ACHN (cell line): ENCODE data around the gene TWNK.
"Not testable (repeated sequence)": the region's sequence is repeated elsewhere in the genome, so short reads cannot be mapped to it uniquely, and the experiment has no call there.

Source experiments
- DNase-seq: peaks from one replicate; pipeline ENCODE4 v3.0.0-alpha.2; 2015
- in situ Hi-C: cut with HindIII; loops from 2 replicates; pipeline ENCODE4 v1.10.0; 2017; ENCODE audit warnings: low sequenced_read_pairs, low pct_ligation_motif_present, low pct_unique_long_range_greater_than_20kb

Gene TWNK

GRCh38 chr10:101020427-101021075, 33.2 kb downstream of the TWNK start:
- in situ Hi-C loops, result no loop called here
- DNase-seq, result no peak

- in situ Hi-C loops, result no loop called here
- DNase-seq, result no peak
Observed at GRCh38 chr10:101021239-101021638, 33.9 kb downstream of the TWNK start.

DNA sequence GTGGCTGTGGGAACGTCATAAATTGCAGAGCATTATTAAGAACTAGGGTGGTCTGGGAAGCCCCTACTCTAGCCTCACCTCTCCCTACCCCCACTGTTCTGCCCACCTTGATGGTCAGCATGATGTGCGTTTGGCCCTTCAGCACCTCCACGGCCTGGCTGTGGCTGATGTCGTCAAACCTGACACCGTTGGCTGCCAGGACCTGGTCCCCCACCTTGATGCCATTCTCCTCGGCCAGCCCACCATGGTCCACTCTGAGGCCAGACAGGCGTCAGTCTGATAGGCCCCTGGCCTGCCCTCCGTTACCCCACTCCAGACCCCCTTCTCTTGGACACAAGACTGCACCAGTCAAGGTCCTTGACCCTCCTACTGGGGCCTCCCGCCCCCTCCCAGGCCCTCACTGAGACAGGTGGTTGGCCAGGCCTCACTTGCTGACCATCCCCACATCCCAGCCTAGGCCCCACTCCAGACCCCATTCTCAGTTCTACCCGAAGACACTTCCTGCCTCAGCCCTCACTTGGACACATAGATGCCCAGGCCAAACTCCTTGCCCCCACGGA, 34.4 kb downstream of the TWNK start:
- DNase-seq, result no peak
- in situ Hi-C loops, result no loop called here

- in situ Hi-C loops, result no loop called here
- no peak for DNase-seq
Observed at GRCh38 chr10:101022967-101023705, 35.8 kb downstream of the TWNK start.

- in situ Hi-C loops, result no loop called here
- DNase-seq, result no peak
Observed at GRCh38 chr10:101027106-101027720, 39.9 kb downstream of the TWNK start.

- peak; percentile 69 for DNase-seq
- in situ Hi-C loops, result no loop called here
Observed at GRCh38 chr10:101028446-101029337, 41.3 kb downstream of the TWNK start.

- in situ Hi-C loops, result no loop called here
- no peak for DNase-seq
Observed at GRCh38 chr10:101029520-101030295, 42.4 kb downstream of the TWNK start.

GRCh38 chr10:101030496-101031127, 43.3 kb downstream of the TWNK start:
- in situ Hi-C loops, result no loop called here
- no peak for DNase-seq

DNA sequence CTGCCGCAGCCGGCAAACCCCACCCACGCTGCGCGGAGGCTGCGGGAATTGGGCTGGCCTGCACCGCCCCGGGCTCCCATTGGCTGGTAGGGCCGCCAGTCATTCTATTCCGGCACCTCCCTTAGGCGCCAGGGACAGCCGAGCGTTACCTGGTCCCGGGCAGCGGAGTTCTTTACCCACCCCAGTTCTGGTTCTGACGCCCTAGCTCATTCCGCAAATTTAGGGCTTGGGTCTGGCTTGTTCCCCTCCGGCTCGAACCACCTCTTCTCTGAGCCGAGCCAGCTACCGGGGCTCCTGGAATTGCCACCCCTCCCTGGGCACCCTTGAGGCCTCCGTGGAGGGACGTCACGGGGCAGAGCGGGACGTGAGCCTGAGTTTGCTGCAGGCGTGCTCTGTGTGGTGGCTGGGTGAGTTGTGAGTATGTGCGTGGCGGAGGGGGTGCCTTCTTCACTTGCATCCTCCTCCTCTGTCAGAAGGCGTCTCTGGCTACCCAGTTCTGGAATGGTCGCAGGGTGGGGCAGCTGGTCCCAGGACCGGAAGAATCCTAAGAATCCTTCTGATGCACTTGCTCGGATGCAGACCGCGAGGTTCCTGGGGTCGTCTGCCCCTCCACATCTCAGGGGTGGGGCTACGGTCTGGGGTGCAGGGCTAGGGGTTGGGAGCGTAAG, 43.9 kb downstream of the TWNK start, which contains the start of the genes PDZD7 and SFXN3:
Gene PDZD7 (minus strand): TSS at position 2 of the 668 bp plus-strand sequence. CDS start 910 bp downstream, outside the sequence.
Gene SFXN3 (plus strand): TSS at position 107 of the 668 bp plus-strand sequence. CDS start 3,461 bp downstream, outside the sequence.
- peak; percentile 94 for DNase-seq
- in situ Hi-C loops, result no loop called here

- peak; percentile 79 for DNase-seq
- in situ Hi-C loops, result no loop called here
Observed at GRCh38 chr10:101031796-101032636, 44.7 kb downstream of the TWNK start.

DNA sequence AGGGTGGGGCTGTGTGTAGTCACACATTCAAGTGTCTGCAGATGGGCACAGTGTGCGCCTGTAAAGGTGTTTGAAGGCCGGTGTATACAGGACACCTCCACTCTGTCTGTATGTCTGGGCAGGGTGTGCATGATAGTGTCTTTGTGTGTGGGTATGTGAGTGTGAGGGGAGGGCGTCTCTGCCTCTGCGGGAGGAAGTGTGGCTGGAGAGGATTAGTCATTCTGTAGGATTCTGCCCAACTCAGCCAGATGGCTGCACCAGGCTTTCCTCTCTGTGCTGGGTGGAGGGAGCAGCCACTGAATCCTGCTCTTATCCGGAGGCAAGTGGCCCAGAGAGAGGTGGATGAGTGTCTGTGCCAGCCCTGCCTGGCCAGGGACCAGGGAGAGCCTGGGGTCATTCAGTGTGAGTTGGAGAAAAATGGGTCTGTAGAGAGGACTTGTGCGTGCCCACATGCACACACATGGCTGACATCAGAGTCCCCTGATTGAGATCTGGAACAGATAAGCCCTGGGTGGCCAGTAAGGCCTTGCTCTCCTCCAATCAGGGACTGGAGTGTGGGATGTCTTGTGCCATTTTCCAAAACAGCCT, 45.4 kb downstream of the TWNK start:
- in situ Hi-C loops, result no loop called here
- peak; percentile 93 for DNase-seq

DNA sequence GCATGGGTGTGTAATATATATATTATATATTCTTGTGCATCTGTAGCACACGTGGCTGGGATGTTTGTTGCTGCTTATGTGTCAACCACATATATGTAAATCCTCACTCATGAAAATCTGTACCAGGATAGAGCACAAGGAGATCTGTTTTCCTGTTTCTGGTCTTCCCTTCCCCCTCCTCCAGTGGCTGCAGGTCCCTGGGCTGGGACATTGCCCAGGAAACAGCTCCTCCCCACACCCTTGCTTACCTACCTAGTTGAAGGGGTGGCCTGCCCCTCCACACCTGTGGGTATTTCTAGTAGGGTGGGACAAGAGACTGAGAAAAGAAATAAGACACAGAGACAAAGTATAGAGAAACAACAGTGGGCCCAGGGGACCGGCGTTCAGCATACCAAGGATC, 45.9 kb downstream of the TWNK start:
- in situ Hi-C loops, result no loop called here
- no peak for DNase-seq

GRCh38 chr10:101034404-101034803, 47.1 kb downstream of the TWNK start:
- in situ Hi-C loops, result not testable (repeated sequence)

GRCh38 chr10:101035314-101035713, 48.0 kb downstream of the TWNK start:
- DNase-seq, result no peak
- in situ Hi-C loops, result no loop called here

More at GRCh38 chr10:101034404-101034803, 47.1 kb downstream of the TWNK start:
- DNase-seq, result not testable (repeated sequence)

- no peak for DNase-seq
Observed at GRCh38 chr10:101035916-101036702, 48.8 kb downstream of the TWNK start.

More at GRCh38 chr10:101035916-101036702, 48.8 kb downstream of the TWNK start:
- in situ Hi-C loops, result no loop called here
